Fibroblast of lung (primary cell): ENCODE measurements around the gene PPP1R3D. TPM values are rescaled to one million over a fixed set of nuclear protein-coding genes. Genes with fewer than 3 reads are reported as not detected.
"Not testable (repeated sequence)": the region's sequence is repeated elsewhere in the genome, so short reads cannot be mapped to it uniquely, and the experiment has no call there.

Experiments
- DNase-seq, 2 donors: peaks; one replicate each; pipeline versions ENCODE4 v3.0.0 to v3.0.0-alpha.2; 2010; ENCODE audit warnings: low read depth in 2 of 2
- H2AFZ ChIP-seq: 2 replicates; pipeline ENCODE4 v1.5.1; 2012; ENCODE audit warnings: low read length, control low read depth, inconsistent platforms
- H3K27ac ChIP-seq: 2 replicates; pipeline ENCODE4 v1.5.1; 2011; ENCODE audit warnings: low read length, control low read depth; ENCODE audit not compliant: insufficient read depth
- H3K27me3 ChIP-seq: 2 replicates; pipeline ENCODE4 v1.5.1; 2011; ENCODE audit warnings: mild to moderate bottlenecking, low read length; ENCODE audit not compliant: control insufficient read depth, insufficient read depth
- H3K36me3 ChIP-seq: 2 replicates; pipeline ENCODE4 v1.5.1; 2011; ENCODE audit warnings: low read length; ENCODE audit not compliant: control insufficient read depth, insufficient read depth
- H3K4me1 ChIP-seq: 2 replicates; pipeline ENCODE4 v1.5.1; 2011; ENCODE audit warnings: low read length; ENCODE audit not compliant: control insufficient read depth, insufficient read depth; ENCODE audit errors: extremely low read depth
- H3K4me2 ChIP-seq: 2 replicates; pipeline ENCODE4 v1.5.1; 2011; ENCODE audit warnings: low read length, control low read depth; ENCODE audit not compliant: insufficient read depth; ENCODE audit errors: extremely low read depth
- H3K4me3 ChIP-seq, 4 experiments: fragments of 200-600 bp in 1 of 4; sonication (generic) in 1 of 4; replicated peaks in 1 of 4; 2 replicates each; pipeline ENCODE4 v1.5.1; 2011 to 2016; ENCODE audit warnings: low read length in 4 of 4, low read depth in 3 of 4, mild to moderate bottlenecking in 3 of 4, control low read depth in 2 of 4, inconsistent platforms in 1 of 4, mixed read lengths in 1 of 4; ENCODE audit not compliant: insufficient read depth in 1 of 4; ENCODE audit errors: control extremely low read depth in 1 of 4
- H3K79me2 ChIP-seq: 2 replicates; pipeline ENCODE4 v1.5.1; 2012; ENCODE audit warnings: mild to moderate bottlenecking, low read length, inconsistent platforms; ENCODE audit not compliant: control insufficient read depth, insufficient read depth
- H3K9ac ChIP-seq: 2 replicates; pipeline ENCODE4 v1.5.1; 2011; ENCODE audit warnings: mild to moderate bottlenecking, low read length, control low read depth; ENCODE audit not compliant: insufficient read depth
- H3K9me3 ChIP-seq: 2 replicates; pipeline ENCODE4 v1.5.1; 2012; ENCODE audit warnings: low read depth, low read length; ENCODE audit not compliant: control insufficient read depth, insufficient read depth
- H4K20me1 ChIP-seq: 2 replicates; pipeline ENCODE4 v1.5.1; 2011; ENCODE audit warnings: low read length; ENCODE audit not compliant: control insufficient read depth, insufficient read depth; ENCODE audit errors: extremely low read depth
- EZH2 ChIP-seq: IDR thresholded peaks from 2 replicates; pipeline ENCODE4 v1.5.1; 2012; ENCODE audit warnings: low read length, control low read depth, mild to moderate bottlenecking; ENCODE audit errors: missing control alignments
- polyA plus RNA-seq, 2 donors: library from polyadenylated mRNA; depleted of rRNA in 1 of 2; stranded (reverse) in 1 of 2; unstranded in 1 of 2; fragments of >200 nt; gene quantifications; 2 replicates each; pipeline ENCODE4 v1.2.1, GENCODE V29; 2011 to 2012; ENCODE audit warnings: missing spikeins in 1 of 2
- total RNA-seq: library from RNA; depleted of rRNA; stranded (reverse); fragments of >200 nt; gene quantifications from 2 replicates; pipeline ENCODE4 v1.2.1, GENCODE V29; 2014
- TF ChIP-seq, protein P1 (sequence below), 2 donors: IDR thresholded peaks in 1 of 2; conservative IDR thresholded peaks in 1 of 2; 1 replicate in 1 of 2; 2 replicates in 1 of 2; pipeline ENCODE4 v1.5.1; 2011 to 2012; ENCODE audit warnings: low read length in 2 of 2, control low read depth in 1 of 2, inconsistent platforms in 1 of 2, low read depth in 1 of 2, mild to moderate bottlenecking in 1 of 2

Gene PPP1R3D
- total and polyA plus RNA-seq, 2 donors (not counting 1 experiment from before 2014, with no cell fraction given), result 2.6 to 7.4 TPM

DNA sequence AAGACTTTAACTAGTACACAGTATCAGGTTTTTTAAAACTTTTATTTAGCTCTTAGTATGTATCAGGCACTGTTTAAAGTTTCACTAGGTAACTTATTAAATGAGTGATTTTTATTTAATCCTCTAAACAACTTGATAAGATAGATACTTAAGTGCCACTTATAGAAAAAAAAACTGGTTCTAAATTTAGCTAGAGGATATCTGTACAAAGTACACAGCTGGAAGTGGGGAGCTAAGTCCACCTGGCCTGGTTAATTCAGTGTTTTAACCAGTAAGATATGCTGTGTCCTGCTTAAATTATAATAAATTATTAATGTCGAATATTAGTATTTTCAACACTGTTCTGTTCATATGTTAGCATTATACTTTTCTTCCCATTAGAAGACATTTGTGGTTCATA, 44.2 kb downstream of the PPP1R3D start:
- H3K9ac ChIP-seq, result no peak overlapping the region
- H3K9me3 ChIP-seq, result no peaks in the 10 kb centered on the region
- no peaks in the 10 kb centered on the region for H3K36me3 ChIP-seq
- no peak overlapping the region for H3K4me2 ChIP-seq
- no peak for DNase-seq
- TF ChIP-seq EZH2, result no peak
- TF ChIP-seq, protein P1, sequence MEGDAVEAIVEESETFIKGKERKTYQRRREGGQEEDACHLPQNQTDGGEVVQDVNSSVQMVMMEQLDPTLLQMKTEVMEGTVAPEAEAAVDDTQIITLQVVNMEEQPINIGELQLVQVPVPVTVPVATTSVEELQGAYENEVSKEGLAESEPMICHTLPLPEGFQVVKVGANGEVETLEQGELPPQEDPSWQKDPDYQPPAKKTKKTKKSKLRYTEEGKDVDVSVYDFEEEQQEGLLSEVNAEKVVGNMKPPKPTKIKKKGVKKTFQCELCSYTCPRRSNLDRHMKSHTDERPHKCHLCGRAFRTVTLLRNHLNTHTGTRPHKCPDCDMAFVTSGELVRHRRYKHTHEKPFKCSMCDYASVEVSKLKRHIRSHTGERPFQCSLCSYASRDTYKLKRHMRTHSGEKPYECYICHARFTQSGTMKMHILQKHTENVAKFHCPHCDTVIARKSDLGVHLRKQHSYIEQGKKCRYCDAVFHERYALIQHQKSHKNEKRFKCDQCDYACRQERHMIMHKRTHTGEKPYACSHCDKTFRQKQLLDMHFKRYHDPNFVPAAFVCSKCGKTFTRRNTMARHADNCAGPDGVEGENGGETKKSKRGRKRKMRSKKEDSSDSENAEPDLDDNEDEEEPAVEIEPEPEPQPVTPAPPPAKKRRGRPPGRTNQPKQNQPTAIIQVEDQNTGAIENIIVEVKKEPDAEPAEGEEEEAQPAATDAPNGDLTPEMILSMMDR (conservative IDR thresholded peaks at IDR 0.05 in 1 of 2, IDR thresholded peaks at IDR 0.05 in 1 of 2; ENCODE audit: low read depth in 1 of 2, low read length in 2 of 2), result no peak
- no peak overlapping the region for H3K4me3 ChIP-seq
- H2AFZ ChIP-seq, result no peak overlapping the region
- no peaks in the 10 kb centered on the region for H3K27me3 ChIP-seq
- H3K27ac ChIP-seq, result no peak overlapping the region
- no peaks in the 10 kb centered on the region for H3K79me2 ChIP-seq
- no peaks in the 10 kb centered on the region for H3K4me1 ChIP-seq
- no peaks in the 10 kb centered on the region for H4K20me1 ChIP-seq

DNA sequence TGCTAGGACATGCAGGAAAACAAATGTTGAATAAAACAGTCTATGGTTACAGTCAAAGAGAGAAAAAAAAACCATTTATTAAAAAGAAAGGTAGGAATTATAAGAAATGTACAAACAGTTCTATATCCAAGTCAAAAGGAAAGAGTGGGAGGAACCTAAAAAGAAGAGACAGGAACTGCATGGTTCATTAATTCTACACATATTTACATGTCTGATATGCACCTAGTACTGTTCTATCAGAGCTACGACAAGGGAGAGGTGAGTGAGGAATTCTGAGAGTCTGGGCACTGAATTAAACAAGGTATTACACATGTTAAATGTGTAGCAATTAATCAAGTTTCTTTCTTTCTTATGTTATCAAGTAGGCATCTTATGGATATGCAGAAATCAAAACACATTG, 48.5 kb downstream of the PPP1R3D start:
- no peaks in the 10 kb centered on the region for H3K9me3 ChIP-seq
- no peaks in the 10 kb centered on the region for H4K20me1 ChIP-seq
- H3K4me2 ChIP-seq, result no peak overlapping the region
- H3K4me3 ChIP-seq, result no peak overlapping the region
- H3K27me3 ChIP-seq, result no peaks in the 10 kb centered on the region
- H2AFZ ChIP-seq, result no peak overlapping the region
- no peaks in the 10 kb centered on the region for H3K79me2 ChIP-seq
- H3K9ac ChIP-seq, result no peak overlapping the region
- TF ChIP-seq, protein P1 (conservative IDR thresholded peaks at IDR 0.05 in 1 of 2, IDR thresholded peaks at IDR 0.05 in 1 of 2; ENCODE audit: low read depth in 1 of 2, low read length in 2 of 2), result no peak
- TF ChIP-seq EZH2, result no peak
- no peak overlapping the region for H3K27ac ChIP-seq
- DNase-seq, result no peak
- H3K4me1 ChIP-seq, result no peaks in the 10 kb centered on the region
- H3K36me3 ChIP-seq, result no peaks in the 10 kb centered on the region

DNA sequence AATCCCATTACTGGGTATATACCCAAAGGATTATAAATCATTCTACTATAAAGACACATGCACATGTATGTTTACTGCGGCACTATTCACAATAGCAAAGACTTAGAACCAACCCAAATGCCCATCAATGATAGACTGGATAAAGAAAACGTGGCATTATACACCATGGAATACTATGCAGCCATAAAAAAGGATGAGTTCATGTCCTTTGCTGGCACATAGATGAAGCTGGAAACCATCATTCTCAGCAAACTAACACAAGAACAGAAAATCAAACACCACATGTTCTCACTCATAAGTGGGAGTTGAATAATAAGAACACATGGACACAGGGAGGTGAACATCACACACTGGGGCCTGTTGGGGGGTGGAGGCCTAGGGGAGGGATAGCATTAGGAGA, 50.1 kb downstream of the PPP1R3D start:
- H3K79me2 ChIP-seq, H3K4me2 ChIP-seq, H3K27me3 ChIP-seq, H3K4me3 ChIP-seq, H3K9ac ChIP-seq, H4K20me1 ChIP-seq, H3K4me1 ChIP-seq, DNase-seq, H3K36me3 ChIP-seq, H3K27ac ChIP-seq, H3K9me3 ChIP-seq, H2AFZ ChIP-seq: not testable (repeated sequence)
